Rectal smooth muscle tissue (tissue), 1 donor: ENCODE measurements around the gene LCN12.

Experiments used
- H3K27ac ChIP-seq: one replicate; pipeline ENCODE4 v1.7.0; 2013; ENCODE audit warnings: low read depth, low read length, inconsistent platforms
- H3K27me3 ChIP-seq: one replicate; pipeline ENCODE4 v1.7.0; 2013; ENCODE audit warnings: low read length; ENCODE audit not compliant: control insufficient read depth, insufficient read depth
- H3K36me3 ChIP-seq: one replicate; pipeline ENCODE4 v1.7.0; 2013; ENCODE audit warnings: low read length; ENCODE audit not compliant: control insufficient read depth, insufficient read depth
- H3K4me1 ChIP-seq: one replicate; pipeline ENCODE4 v1.7.0; 2013; ENCODE audit warnings: low read length; ENCODE audit not compliant: control insufficient read depth, insufficient read depth
- H3K4me3 ChIP-seq: one replicate; pipeline ENCODE4 v1.7.0; 2013; ENCODE audit warnings: low read length
- H3K9ac ChIP-seq: one replicate; pipeline ENCODE4 v1.7.0; 2013; ENCODE audit warnings: low read length

The LCN12 gene

DNA sequence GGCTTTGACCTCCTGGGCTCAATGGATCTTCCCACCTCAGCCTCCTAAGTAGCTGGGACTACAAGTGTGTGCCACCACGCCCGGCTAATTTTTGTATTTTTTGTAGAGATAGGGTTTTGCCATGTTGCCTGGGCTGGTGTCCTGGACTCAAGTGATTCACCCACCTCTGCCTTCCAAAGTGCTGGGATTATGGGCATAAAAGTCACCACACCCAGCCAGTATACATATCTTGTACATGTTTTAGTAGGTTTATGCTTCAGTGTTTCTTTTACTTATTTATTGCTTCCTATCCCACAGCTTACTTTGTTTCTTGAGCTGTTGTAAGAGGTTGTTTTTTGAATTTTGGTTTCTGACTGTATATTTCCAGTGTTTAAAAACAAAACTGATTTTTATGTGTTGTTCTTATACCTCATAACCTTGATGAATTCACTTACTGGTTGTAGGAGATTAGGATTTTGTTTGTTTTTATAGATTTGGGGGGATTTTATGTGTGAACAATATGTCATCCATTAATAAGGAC, 20.4 kb upstream of the LCN12 start:
- Histone ChIP-seq H3K36me3 (peaks cover 7% of the 10 kb centered on the region), H3K27me3 (no peaks in the 10 kb centered on the region), H3K9ac (no peak overlapping the region), H3K27ac (no peak overlapping the region), H3K4me3 (no peak overlapping the region), H3K4me1 (no peaks in the 10 kb centered on the region)

GRCh38 chr9:136934277-136934676, 17.8 kb upstream of the LCN12 start:
- H3K9ac ChIP-seq, result no peak overlapping the region
- no peaks in the 10 kb centered on the region for H3K27me3 ChIP-seq
- no peaks in the 10 kb centered on the region for H3K4me1 ChIP-seq
- H3K4me3 ChIP-seq, result no peak overlapping the region
- peaks cover 3% of the 10 kb centered on the region for H3K36me3 ChIP-seq
- H3K27ac ChIP-seq, result no peak overlapping the region

- Histone ChIP-seq H3K4me1 (no peaks in the 10 kb centered on the region), H3K27me3 (no peaks in the 10 kb centered on the region), H3K9ac (no peak overlapping the region), H3K27ac (no peak overlapping the region), H3K4me3 (no peak overlapping the region), H3K36me3 (peaks cover 7% of the 10 kb centered on the region)
Observed at GRCh38 chr9:136935651-136936050, 16.4 kb upstream of the LCN12 start.

GRCh38 chr9:136936645-136937170, 15.4 kb upstream of the LCN12 start:
- Histone ChIP-seq H3K36me3 (peaks cover 17% of the 10 kb centered on the region), H3K27me3 (no peaks in the 10 kb centered on the region), H3K4me3 (no peak overlapping the region), H3K4me1 (no peaks in the 10 kb centered on the region), H3K9ac (no peak overlapping the region), H3K27ac (no peak overlapping the region)

- Histone ChIP-seq H3K27me3 (no peaks in the 10 kb centered on the region), H3K27ac (no peak overlapping the region), H3K4me1 (no peaks in the 10 kb centered on the region), H3K9ac (no peak overlapping the region), H3K36me3 (peaks cover 23% of the 10 kb centered on the region), H3K4me3 (no peak overlapping the region)
Observed at GRCh38 chr9:136937186-136938001, 14.7 kb upstream of the LCN12 start.

- Histone ChIP-seq H3K27ac (no peak overlapping the region), H3K36me3 (peaks cover 23% of the 10 kb centered on the region), H3K4me1 (peaks cover 3% of the 10 kb centered on the region), H3K9ac (no peak overlapping the region), H3K4me3 (no peak overlapping the region), H3K27me3 (no peaks in the 10 kb centered on the region)
Observed at GRCh38 chr9:136939431-136939995, 12.6 kb upstream of the LCN12 start.

DNA sequence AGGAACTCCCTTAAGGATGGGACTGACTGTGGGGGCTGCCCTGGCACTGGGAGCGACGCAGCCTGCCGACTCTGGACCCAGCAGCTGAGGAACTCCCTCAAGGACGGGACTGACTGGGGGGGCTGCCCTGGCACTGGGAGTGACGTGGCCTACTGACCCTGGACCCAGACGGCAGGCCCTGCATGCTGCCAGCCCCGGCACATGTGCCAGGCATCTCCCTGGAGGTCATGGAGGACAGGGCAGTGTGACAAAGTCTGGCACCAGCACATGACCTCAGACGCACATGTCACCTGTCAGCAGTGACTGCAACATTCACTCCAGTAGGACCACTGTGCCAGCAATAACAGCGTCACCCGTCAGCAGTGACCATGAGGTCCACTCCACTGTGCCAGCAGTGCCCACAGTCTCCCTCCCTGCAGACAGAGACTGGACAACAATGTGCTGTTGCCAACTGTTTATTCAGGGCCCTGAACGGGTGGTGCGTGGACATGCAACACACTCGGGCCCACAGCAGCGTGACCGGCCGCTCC, 12.0 kb upstream of the LCN12 start:
- no peak overlapping the region for H3K4me3 ChIP-seq
- no peak overlapping the region for H3K27ac ChIP-seq
- no peaks in the 10 kb centered on the region for H3K27me3 ChIP-seq
- peaks cover 23% of the 10 kb centered on the region for H3K36me3 ChIP-seq
- no peak overlapping the region for H3K9ac ChIP-seq
- peaks cover 3% of the 10 kb centered on the region for H3K4me1 ChIP-seq

GRCh38 chr9:136940526-136941230, 11.4 kb upstream of the LCN12 start:
- Histone ChIP-seq H3K27me3 (no peaks in the 10 kb centered on the region), H3K4me3 (no peak overlapping the region), H3K4me1 (peaks cover 3% of the 10 kb centered on the region), H3K27ac (no peak overlapping the region), H3K36me3 (peaks cover 23% of the 10 kb centered on the region), H3K9ac (no peak overlapping the region)

DNA sequence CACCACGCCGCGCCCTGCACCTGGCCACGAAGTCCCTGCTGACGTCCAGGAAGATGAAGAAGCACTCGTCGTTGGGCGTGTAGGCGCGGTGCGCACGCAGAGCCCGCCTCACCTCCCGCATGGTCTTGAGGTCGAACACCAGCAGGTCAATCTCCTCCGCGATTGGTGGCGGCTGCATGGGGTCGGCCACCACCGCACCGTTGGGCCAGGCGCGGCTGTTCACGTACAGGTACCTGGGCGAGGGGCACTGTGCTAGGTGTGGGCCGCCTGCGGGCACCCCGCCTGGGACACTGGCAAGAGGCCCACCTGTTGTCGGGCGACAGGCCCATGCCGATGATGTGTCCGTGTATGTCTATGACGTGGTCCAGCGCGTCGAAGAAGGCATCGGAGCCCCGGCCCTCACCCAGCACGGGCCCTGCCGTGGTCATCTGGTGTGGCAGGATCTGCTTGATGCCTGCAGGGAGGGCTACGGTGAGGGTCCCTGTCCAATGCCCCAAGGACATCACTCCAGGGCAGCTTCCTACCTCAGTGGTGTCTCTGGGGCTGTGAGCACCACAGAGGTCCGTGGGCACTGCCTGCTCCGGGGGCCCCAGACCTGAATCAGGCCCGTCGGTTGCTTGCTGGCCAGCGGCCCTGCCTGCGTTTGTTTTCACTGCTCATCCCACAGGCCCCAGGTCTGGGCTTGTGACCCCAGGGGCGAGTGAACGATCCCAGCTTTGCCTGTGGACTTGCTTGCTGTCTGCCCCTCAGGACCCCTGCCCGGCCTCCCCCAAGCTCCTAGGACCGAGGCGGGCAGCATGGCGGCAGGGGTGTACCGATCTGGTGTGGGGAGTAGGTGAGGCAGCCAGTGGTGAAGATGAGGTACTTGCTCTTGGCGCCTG, 10.6 kb upstream of the LCN12 start:
- H3K9ac ChIP-seq, result no peak overlapping the region
- no peak overlapping the region for H3K4me3 ChIP-seq

DNA sequence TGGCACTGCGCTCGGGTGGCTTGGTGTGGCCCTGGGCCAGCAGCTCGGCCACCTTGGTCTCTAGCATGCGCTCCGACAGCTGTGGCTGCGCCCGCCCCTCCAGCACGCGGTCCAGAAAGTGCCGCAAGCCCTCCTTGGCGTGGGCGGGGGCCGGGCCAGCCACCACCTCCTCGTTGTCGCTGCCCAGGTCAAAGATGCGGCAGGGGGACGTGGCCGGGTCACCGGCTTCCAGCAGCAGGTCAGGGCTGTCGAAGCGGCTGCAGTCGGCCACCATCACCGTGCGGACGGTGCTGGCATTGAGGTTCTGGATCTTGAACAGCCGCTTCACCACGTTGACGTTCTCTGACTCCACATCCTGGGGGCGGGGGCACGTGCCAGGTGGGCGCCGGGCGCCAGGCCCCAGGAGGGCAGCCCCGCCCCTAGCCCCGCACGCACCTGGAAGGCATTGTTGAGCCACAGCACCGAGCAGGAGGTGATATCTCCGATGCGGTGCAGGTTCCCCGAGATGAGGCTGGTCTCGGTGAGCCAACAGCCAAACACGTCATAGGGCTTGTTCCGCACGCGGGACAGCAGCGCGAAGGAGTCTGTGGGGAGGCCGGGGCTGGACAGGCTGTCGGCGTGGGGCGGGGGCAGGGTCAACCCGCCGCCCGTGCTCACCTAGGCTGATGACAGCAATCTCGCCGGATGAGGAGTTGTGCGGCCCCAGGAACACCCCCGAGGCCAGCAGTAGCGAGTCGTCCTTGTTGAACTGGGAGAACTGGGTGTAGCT, 9.8 kb upstream of the LCN12 start:
- no peak overlapping the region for H3K9ac ChIP-seq
- H3K27me3 ChIP-seq, result no peaks in the 10 kb centered on the region
- peak overlapping the region; percentile 90 for H3K4me3 ChIP-seq
- peaks cover 23% of the 10 kb centered on the region for H3K36me3 ChIP-seq
- H3K4me1 ChIP-seq, result peaks cover 3% of the 10 kb centered on the region
- H3K27ac ChIP-seq, result no peak overlapping the region

More for the DNA sequence above, 10.6 kb upstream of the LCN12 start:
- Histone ChIP-seq H3K36me3 (peaks cover 23% of the 10 kb centered on the region), H3K4me1 (peaks cover 3% of the 10 kb centered on the region), H3K27ac (no peak overlapping the region), H3K27me3 (no peaks in the 10 kb centered on the region)

GRCh38 chr9:136942881-136943230, 9.2 kb upstream of the LCN12 start:
- Histone ChIP-seq H3K27me3 (no peaks in the 10 kb centered on the region), H3K36me3 (peaks cover 20% of the 10 kb centered on the region), H3K4me1 (peaks cover 3% of the 10 kb centered on the region), H3K27ac (no peak overlapping the region), H3K4me3 (peak overlapping the region; percentile 90), H3K9ac (no peak overlapping the region)
